ENCODE data around the gene LRP1.

- TF ChIP-seq EZH2 (IDR thresholded peaks at IDR 0.05) (no peak), POLR2AphosphoS5 (IDR thresholded peaks at IDR 0.05; ENCODE audit: borderline replicate concordance, low read depth, low read length) (no peak)
Measured at GRCh38 chr12:57104292-57104910, 23.9 kb upstream of the LRP1 start.

Measured in SK-N-MC (cell line).